PFSK-1 (cell line): Measurements from ENCODE around the gene TMEM40.

Experiments used
- POLR2AphosphoS5 ChIP-seq: IDR thresholded peaks from 2 replicates; pipeline ENCODE4 v1.6.1; 2012; ENCODE audit warnings: low read depth, mild to moderate bottlenecking, control low read depth, low read length, moderate library complexity
- SIN3A ChIP-seq: IDR thresholded peaks from 2 replicates; pipeline ENCODE4 v1.6.1; 2012; ENCODE audit warnings: mild to moderate bottlenecking, low read length, moderate library complexity, borderline replicate concordance; ENCODE audit not compliant: insufficient read depth
- TAF1 ChIP-seq: IDR thresholded peaks from 2 replicates; pipeline ENCODE4 v1.6.1; 2012; ENCODE audit warnings: low read length, control low read depth, borderline replicate concordance; ENCODE audit not compliant: insufficient read depth
- TF ChIP-seq, protein P1 (sequence below), 2 experiments: IDR thresholded peaks; 2 replicates each; pipeline versions ENCODE4 v1.6.1 to v1.8.0; 2011 to 2012; ENCODE audit warnings: low read depth in 2 of 2, low read length in 2 of 2, control low read depth in 1 of 2, inconsistent platforms in 1 of 2, mild to moderate bottlenecking in 1 of 2, moderate library complexity in 1 of 2; ENCODE audit not compliant: insufficient read depth in 1 of 2

DNA sequence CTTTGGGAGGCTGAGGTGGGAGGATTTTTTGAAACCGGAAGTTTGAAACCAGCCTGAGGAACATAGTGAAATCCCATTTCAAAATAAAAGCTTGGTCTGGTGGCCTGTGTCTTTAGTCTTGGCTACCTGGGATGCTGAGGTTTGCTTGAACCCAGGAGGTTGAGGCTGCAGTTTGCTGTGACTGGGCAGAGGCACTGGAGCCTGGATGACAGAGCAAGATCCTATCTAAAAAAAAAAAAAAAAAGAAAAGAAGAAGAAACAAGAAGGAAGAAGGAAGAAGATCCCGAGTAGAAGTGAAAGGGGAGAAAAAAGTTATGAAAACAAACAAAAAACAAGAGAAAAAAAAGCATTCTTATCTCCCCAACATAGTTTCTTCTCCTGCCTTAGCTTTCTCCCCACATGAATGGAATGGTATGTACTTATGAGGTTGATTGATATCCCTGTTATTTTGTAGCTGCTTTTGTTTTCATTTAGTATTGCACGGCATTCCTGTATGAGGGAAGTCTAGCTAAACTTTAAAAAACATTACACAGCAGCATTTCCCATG lies 42.4 kb downstream of the TMEM40 start:
- TF ChIP-seq, protein P1, sequence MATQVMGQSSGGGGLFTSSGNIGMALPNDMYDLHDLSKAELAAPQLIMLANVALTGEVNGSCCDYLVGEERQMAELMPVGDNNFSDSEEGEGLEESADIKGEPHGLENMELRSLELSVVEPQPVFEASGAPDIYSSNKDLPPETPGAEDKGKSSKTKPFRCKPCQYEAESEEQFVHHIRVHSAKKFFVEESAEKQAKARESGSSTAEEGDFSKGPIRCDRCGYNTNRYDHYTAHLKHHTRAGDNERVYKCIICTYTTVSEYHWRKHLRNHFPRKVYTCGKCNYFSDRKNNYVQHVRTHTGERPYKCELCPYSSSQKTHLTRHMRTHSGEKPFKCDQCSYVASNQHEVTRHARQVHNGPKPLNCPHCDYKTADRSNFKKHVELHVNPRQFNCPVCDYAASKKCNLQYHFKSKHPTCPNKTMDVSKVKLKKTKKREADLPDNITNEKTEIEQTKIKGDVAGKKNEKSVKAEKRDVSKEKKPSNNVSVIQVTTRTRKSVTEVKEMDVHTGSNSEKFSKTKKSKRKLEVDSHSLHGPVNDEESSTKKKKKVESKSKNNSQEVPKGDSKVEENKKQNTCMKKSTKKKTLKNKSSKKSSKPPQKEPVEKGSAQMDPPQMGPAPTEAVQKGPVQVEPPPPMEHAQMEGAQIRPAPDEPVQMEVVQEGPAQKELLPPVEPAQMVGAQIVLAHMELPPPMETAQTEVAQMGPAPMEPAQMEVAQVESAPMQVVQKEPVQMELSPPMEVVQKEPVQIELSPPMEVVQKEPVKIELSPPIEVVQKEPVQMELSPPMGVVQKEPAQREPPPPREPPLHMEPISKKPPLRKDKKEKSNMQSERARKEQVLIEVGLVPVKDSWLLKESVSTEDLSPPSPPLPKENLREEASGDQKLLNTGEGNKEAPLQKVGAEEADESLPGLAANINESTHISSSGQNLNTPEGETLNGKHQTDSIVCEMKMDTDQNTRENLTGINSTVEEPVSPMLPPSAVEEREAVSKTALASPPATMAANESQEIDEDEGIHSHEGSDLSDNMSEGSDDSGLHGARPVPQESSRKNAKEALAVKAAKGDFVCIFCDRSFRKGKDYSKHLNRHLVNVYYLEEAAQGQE (IDR thresholded peaks at IDR 0.05; ENCODE audit: insufficient read depth in 1 of 2, low read depth in 2 of 2, low read length in 2 of 2), result no peak
- no peak for TF ChIP-seq POLR2AphosphoS5
- TF ChIP-seq SIN3A, result no peak
- TF ChIP-seq TAF1, result no peak
